ENCODE data around the gene UGT1A5.

DNA sequence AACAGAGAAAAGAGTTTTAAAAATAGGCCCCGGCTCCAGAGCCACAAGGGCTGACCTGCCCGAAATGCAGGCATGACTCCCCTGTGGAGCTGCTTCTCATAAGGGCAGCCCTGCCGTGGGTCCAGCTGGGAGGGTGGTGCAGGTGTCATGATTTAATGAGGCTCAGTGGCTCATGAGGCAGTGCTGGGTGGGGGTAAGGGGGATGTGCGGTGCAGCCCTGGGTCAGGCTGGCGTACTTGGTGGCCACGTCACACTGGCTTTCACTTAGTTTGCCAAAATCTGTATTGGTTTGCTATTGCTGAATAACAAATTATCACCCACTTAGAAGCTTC is 108.0 kb downstream of the UGT1A5 start:
- TF ChIP-seq, protein P1, sequence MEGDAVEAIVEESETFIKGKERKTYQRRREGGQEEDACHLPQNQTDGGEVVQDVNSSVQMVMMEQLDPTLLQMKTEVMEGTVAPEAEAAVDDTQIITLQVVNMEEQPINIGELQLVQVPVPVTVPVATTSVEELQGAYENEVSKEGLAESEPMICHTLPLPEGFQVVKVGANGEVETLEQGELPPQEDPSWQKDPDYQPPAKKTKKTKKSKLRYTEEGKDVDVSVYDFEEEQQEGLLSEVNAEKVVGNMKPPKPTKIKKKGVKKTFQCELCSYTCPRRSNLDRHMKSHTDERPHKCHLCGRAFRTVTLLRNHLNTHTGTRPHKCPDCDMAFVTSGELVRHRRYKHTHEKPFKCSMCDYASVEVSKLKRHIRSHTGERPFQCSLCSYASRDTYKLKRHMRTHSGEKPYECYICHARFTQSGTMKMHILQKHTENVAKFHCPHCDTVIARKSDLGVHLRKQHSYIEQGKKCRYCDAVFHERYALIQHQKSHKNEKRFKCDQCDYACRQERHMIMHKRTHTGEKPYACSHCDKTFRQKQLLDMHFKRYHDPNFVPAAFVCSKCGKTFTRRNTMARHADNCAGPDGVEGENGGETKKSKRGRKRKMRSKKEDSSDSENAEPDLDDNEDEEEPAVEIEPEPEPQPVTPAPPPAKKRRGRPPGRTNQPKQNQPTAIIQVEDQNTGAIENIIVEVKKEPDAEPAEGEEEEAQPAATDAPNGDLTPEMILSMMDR (IDR thresholded peaks at IDR 0.05), result no peak
- no peak for TF ChIP-seq POLR2A (IDR thresholded peaks at IDR 0.05)
